Peyer's patch (tissue), 4 donors: ENCODE measurements around the gene CMTM1. TPM values are rescaled to one million over a fixed set of nuclear protein-coding genes. Genes with fewer than 3 reads are reported as not detected.

Source experiments
- DNase-seq, 3 donors: peaks; one replicate each; pipeline ENCODE4 v3.0.0-alpha.2; 2017 to 2019
- H3K27ac ChIP-seq, 4 donors: fragments of 200-600 bp; sonication (generic); one replicate each; pipeline ENCODE4 v1.5.1; 2016 to 2019
- H3K27me3 ChIP-seq, 2 donors: fragments of 200-600 bp; sonication (generic); one replicate each; pipeline ENCODE4 v1.5.1; 2019
- H3K36me3 ChIP-seq, 3 donors: fragments of 200-600 bp; sonication (generic); one replicate each; pipeline ENCODE4 v1.5.1; 2016 to 2019
- H3K4me1 ChIP-seq, 4 donors: fragments of 200-600 bp; sonication (generic); one replicate each; pipeline ENCODE4 v1.5.1; 2016 to 2019
- H3K4me3 ChIP-seq, 4 donors: fragments of 200-600 bp; sonication (generic); 1 replicate in 3 of 4; 2 replicates in 1 of 4; pipeline ENCODE4 v1.5.1; 2016 to 2019; ENCODE audit warnings: mild to moderate bottlenecking in 1 of 4
- H3K9me3 ChIP-seq, 4 donors: fragments of 200-600 bp; sonication (generic); one replicate each; pipeline ENCODE4 v1.5.1; 2016 to 2019; ENCODE audit warnings: mild to moderate bottlenecking in 1 of 4
- POLR2A ChIP-seq, 2 donors: fragments of 450-650 bp; IDR thresholded peaks; one replicate each; pipeline ENCODE4 v1.5.1; 2017; ENCODE audit warnings: antibody characterized with exemption in 2 of 2, mild to moderate bottlenecking in 2 of 2, moderate library complexity in 2 of 2
- total RNA-seq, 4 donors: library from RNA; depleted of rRNA; stranded (reverse); fragments of >200 nt; gene quantifications; one replicate each; pipeline ENCODE4 v1.1.0, GENCODE V29; 2016
- TF ChIP-seq, protein P1 (sequence below), 6 experiments: fragments of 450-650 bp in 4 of 6; fragments of 200-600 bp in 2 of 6; sonication (generic) in 1 of 6; IDR thresholded peaks; one replicate each; pipeline ENCODE4 v1.5.1; 2017 to 2019; ENCODE audit warnings: antibody characterized with exemption in 6 of 6, mild to moderate bottlenecking in 3 of 6, moderate library complexity in 1 of 6

Gene CMTM1
- total RNA-seq, 4 donors from 2014 or later: 1.4 to 3.6 (median 2.1) TPM; not detected in 1

DNA sequence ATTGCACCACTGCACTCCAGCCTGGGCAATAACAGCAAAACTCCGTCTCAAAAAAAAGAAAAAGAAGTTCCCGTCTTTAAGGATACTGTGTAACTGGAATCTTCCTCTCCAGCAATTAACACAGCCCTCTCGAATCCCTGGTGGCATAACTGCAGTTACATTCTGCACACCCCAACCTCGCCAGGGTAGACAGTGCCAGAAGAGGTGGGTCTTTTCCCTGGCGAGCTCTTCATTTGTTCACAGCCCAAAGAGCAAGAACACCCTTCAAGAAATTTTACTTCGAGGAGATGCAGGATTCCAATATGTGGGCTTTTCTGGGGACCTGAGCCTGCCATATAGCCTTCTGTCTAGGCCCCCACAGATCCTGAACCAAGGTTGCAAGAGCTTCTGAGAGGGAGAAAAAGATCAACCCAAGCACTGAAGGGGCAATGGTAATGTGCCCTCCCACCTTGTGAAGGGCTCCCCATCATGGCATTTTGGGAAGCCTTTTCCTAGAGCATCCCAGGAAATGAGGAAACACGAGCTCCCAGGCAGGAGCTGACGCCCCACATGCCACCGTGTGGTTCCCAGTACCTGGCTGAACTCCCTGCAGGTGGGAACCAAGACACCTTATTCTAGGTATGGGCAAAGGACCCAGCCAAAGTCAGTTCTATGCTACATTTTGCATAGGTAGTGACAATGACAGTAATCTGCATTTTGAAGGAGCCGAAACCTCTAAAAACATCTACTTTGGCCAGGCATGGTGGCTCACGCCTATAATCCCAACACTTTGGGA lies 43.2 kb upstream of the CMTM1 start:
- Histone ChIP-seq H3K27me3 (no peaks in the 10 kb centered on the region), H3K4me1 (peaks cover under 1 to 60% (median 53%) of the 10 kb centered on the region in 4 donors), H3K9me3 (no peaks in the 10 kb centered on the region), H3K4me3 (no peak overlapping the region), H3K27ac (peak overlapping the region; percentile 50 to 80 (median 74)), H3K36me3 (peaks cover 0 to 31% (median 0%) of the 10 kb centered on the region in 3 donors)
- DNase-seq: peak in 1 of 3 donors; percentile 15
- TF ChIP-seq, protein P1, sequence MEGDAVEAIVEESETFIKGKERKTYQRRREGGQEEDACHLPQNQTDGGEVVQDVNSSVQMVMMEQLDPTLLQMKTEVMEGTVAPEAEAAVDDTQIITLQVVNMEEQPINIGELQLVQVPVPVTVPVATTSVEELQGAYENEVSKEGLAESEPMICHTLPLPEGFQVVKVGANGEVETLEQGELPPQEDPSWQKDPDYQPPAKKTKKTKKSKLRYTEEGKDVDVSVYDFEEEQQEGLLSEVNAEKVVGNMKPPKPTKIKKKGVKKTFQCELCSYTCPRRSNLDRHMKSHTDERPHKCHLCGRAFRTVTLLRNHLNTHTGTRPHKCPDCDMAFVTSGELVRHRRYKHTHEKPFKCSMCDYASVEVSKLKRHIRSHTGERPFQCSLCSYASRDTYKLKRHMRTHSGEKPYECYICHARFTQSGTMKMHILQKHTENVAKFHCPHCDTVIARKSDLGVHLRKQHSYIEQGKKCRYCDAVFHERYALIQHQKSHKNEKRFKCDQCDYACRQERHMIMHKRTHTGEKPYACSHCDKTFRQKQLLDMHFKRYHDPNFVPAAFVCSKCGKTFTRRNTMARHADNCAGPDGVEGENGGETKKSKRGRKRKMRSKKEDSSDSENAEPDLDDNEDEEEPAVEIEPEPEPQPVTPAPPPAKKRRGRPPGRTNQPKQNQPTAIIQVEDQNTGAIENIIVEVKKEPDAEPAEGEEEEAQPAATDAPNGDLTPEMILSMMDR (IDR thresholded peaks at IDR 0.05): no peak
- TF ChIP-seq POLR2A (IDR thresholded peaks at IDR 0.05): no peak

DNA sequence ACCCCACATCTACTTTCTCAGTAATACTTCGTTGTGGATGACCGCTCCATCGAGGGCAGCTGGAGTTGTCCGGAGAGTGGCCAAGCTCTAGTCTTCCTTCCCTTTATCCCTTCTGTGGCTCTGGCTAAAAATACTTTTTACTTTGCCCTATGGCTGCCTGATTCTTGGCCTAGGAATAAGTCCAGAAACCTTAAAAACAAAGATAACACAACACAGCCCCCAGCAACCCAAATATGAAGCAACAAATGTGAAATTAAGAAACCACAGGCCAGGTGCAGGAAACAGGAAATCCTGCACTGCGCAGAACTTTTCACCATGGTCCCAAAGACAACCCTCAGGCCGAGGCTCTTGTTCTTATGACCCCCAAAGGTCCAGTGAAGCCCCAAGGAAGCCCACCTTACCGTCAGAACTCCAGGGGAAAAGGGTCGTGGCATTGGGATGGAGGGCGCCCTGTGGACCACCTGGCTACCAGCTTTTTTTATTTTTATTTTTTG lies 42.3 kb upstream of the CMTM1 start:
- H3K27ac ChIP-seq: peak overlapping the region; percentile 50 to 80 (median 74)
- peaks cover 0 to 55% (median 52%) of the 10 kb centered on the region in 4 donors for H3K4me1 ChIP-seq
- no peak overlapping the region for H3K4me3 ChIP-seq
- no peaks in the 10 kb centered on the region for H3K9me3 ChIP-seq
- peak; percentile 47 to 84 (median 76) for DNase-seq
- TF ChIP-seq, protein P1 (IDR thresholded peaks at IDR 0.05): no peak
- TF ChIP-seq POLR2A (IDR thresholded peaks at IDR 0.05): no peak
- H3K36me3 ChIP-seq: peaks cover 0 to 40% (median 0%) of the 10 kb centered on the region in 3 donors
- no peaks in the 10 kb centered on the region for H3K27me3 ChIP-seq

DNA sequence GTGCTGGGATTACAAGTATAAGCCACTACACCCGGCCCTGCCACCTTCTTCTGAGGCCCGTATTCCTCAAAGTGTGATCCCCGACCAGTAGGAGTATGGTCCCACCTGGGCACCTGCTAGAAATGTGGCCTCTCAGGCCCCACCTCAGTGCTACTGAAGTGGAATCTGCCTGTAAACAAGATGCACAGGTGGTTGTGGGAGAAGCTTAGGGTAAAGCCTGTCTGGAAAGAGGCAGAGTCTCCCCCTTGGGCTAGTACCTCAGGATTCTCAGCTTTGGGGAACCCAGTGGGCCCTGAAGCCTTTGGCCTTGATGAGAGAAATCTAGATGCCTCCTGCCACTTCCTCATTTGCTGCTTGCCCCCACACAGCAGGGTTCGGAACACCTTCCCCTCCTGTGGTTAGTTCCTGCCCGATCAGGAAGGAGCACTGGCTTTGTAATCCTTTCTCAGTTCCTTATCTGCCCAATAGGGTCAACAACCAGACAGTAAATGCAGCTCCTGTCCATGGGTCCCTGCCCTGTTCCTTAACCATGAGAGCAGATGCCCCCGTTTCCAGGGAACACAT lies 41.6 kb upstream of the CMTM1 start:
- DNase-seq: peak; percentile 46 to 89 (median 85)
- no peaks in the 10 kb centered on the region for H3K27me3 ChIP-seq
- TF ChIP-seq, protein P1 (IDR thresholded peaks at IDR 0.05): peak in 5 of 6 experiments; percentile 3 to 23 (median 18)
- TF ChIP-seq POLR2A (IDR thresholded peaks at IDR 0.05): no peak
- H3K27ac ChIP-seq: peak overlapping the region; percentile 50 to 80 (median 74)
- peak overlapping the region in 1 of 4 donors; percentile 15 for H3K4me3 ChIP-seq
- H3K9me3 ChIP-seq: no peaks in the 10 kb centered on the region
- peaks cover 0 to 54% (median 48%) of the 10 kb centered on the region in 4 donors for H3K4me1 ChIP-seq
- peaks cover 0 to 48% (median 2%) of the 10 kb centered on the region in 3 donors for H3K36me3 ChIP-seq

DNA sequence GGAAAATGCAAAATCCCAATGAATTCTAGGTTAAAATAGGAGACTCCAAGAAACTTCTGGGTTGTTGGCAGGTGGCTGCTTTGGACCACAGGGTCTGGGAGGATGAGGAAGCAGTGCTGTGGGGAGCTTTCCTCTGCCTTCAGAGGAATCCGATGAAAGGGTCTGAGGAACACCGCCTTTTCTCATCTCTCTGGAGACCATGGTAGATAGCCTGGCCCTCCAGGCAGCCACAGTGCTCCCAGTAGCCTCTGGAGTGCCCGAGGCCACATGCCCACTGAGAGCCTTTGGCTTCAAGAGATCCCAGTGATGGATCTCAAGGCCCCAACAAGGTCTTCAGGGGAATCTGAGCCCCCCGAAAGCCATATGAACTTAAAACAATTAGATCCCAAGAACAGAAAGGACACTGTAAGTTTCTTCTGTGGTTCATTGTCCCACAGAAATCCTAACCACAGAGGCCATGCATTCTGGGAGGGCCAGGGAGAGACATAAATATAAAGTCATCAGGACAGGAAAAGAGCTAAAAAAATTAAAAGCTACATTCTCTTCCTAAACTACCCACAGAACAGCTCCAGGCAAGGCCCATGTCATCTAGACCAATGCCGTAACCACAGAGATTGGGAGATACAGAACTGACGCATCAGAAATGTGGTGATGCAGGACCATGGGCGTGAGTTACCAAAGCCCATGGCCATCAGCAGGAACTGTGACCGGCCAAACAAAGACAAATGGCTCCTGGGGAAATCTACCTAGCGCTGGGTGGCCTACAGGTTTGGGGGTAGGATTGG lies 40.7 kb upstream of the CMTM1 start:
- Histone ChIP-seq H3K27ac (peak overlapping the region in 3 of 4 donors; percentile 36 to 80 (median 69)), H3K4me1 (peaks cover 0 to 45% (median 40%) of the 10 kb centered on the region in 4 donors), H3K36me3 (peaks cover 0 to 57% (median 2%) of the 10 kb centered on the region in 3 donors), H3K27me3 (no peaks in the 10 kb centered on the region), H3K4me3 (peak overlapping the region in 1 of 4 donors; percentile 15), H3K9me3 (no peaks in the 10 kb centered on the region)
- TF ChIP-seq POLR2A (IDR thresholded peaks at IDR 0.05): no peak
- TF ChIP-seq, protein P1 (IDR thresholded peaks at IDR 0.05): no peak
- DNase-seq: peak in 1 of 3 donors; percentile 23

DNA sequence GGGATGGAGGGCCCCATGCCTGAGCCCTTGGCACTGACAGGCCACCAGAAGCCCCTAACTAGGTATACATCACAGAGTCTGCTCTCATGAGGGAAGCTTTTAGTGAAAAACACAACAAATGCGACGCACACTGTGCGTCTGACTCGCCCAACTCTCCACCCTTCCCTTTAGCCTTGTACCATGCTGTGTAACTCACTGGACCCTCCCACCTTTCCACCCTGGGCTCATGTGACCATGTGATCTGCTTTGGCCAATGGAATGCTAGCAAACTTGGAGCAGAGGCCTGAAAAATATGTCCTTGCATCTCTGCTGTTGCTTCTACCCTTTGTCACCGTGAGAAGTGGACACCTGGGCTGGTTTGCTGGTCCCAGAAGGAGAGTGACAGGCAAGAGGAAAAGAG lies 37.9 kb upstream of the CMTM1 start:
- H3K36me3 ChIP-seq: peaks cover 0 to 69% (median 2%) of the 10 kb centered on the region in 3 donors
- H3K4me1 ChIP-seq: peaks cover 0 to 19% (median 15%) of the 10 kb centered on the region in 4 donors
- no peak for TF ChIP-seq POLR2A (IDR thresholded peaks at IDR 0.05)
- TF ChIP-seq, protein P1 (IDR thresholded peaks at IDR 0.05): no peak
- H3K9me3 ChIP-seq: no peaks in the 10 kb centered on the region
- no peaks in the 10 kb centered on the region for H3K27me3 ChIP-seq
- no peak overlapping the region for H3K27ac ChIP-seq
- H3K4me3 ChIP-seq: no peak overlapping the region
- peak in 1 of 3 donors; percentile 27 for DNase-seq
